K562 (cell line): Measurements from ENCODE around the gene SKAP1. TPM values are rescaled to one million over a fixed set of nuclear protein-coding genes. Genes with fewer than 3 reads are reported as not detected.

Experiments used
- ATAC-seq: fragments of 200-7000 bp; cut with Tn5 transposase; 3 replicates; pipeline ENCODE4 v1.9.1; 2020; ENCODE audit warnings: moderate library complexity
- BruUV-seq: library from RNA; stranded (reverse); fragments of 400-500 nt; replicated peaks from 2 replicates; lab custom pipeline; 2021; lab: Mats Ljungman, UMichigan
- CTCF ChIA-PET: fragments of 300-600 bp; formaldehyde crosslinking; extraction: SDS; loops from one replicate; lab custom pipeline; 2021; ENCODE audit warnings: low intra/inter-chr PET ratio; lab: Yijun Ruan, JAX
- POLR2A ChIA-PET: fragments of 300-600, 350-650 bp; sonication (Branson Sonifier 250); formaldehyde crosslinking; extraction: SDS; loops from one replicate; lab custom pipeline; 2021; ENCODE audit warnings: antibody characterized with exemption, inconsistent platforms; lab: Yijun Ruan, JAX
- DNase-seq, 4 experiments: peaks; one replicate each; pipeline versions ENCODE4 v3.0.0 to v3.0.0-alpha.2; 2011 to 2018; ENCODE audit warnings: low spot score in 3 of 4, mixed read lengths in 3 of 4; ENCODE audit errors: extremely low read depth in 1 of 4
- FAIRE-seq: peaks from 2 replicates; lab custom pipeline; 2011; peaks lifted over from hg19 to GRCh38; lab: Jason Lieb, UNC
- H2AFZ ChIP-seq: 2 replicates; pipeline ENCODE4 v1.6.0; 2011; ENCODE audit warnings: low read depth, low read length, control low read depth, inconsistent platforms
- H3K27ac ChIP-seq: fragments of 200-600 bp; 3 replicates; pipeline ENCODE4 v1.8.0; 2011; ENCODE audit warnings: low read depth, mild to moderate bottlenecking, control low read depth, inconsistent platforms, low read length, moderate library complexity, mixed read lengths; ENCODE audit errors: extremely low read depth
- H3K27me3 ChIP-seq, 2 experiments: fragments of 300-600 bp in 1 of 2; 2 replicates in 1 of 2; 3 replicates in 1 of 2; pipeline versions ENCODE4 v1.6.0 to v1.8.0; 2011; ENCODE audit warnings: inconsistent platforms in 2 of 2, low read length in 2 of 2, mild to moderate bottlenecking in 1 of 2, mixed read lengths in 1 of 2, moderate library complexity in 1 of 2; ENCODE audit not compliant: control insufficient read depth in 2 of 2, insufficient read depth in 2 of 2
- H3K36me3 ChIP-seq: fragments of 300-600 bp; 3 replicates; pipeline ENCODE4 v1.8.0; 2011; ENCODE audit warnings: mild to moderate bottlenecking, low read length, inconsistent platforms; ENCODE audit not compliant: control insufficient read depth, insufficient read depth
- H3K4me1 ChIP-seq, 2 experiments: fragments of 200-600 bp in 1 of 2; replicated peaks in 1 of 2; 2 replicates in 1 of 2; 3 replicates in 1 of 2; pipeline versions ENCODE4 v1.5.1 to v1.8.0; 2011; ENCODE audit warnings: inconsistent platforms in 2 of 2, low read length in 2 of 2, mild to moderate bottlenecking in 1 of 2, mixed read lengths in 1 of 2, moderate library complexity in 1 of 2; ENCODE audit not compliant: control insufficient read depth in 2 of 2, insufficient read depth in 2 of 2
- H3K4me2 ChIP-seq: 2 replicates; pipeline ENCODE4 v1.6.1; 2011; ENCODE audit warnings: low read length, control low read depth, inconsistent platforms, mixed read lengths; ENCODE audit not compliant: insufficient read depth
- H3K4me3 ChIP-seq: fragments of 200-600 bp; sonication (generic), shearing (Covaris generic); 2 replicates; pipeline ENCODE4 v1.5.1; 2016; ENCODE audit warnings: control low read depth, inconsistent platforms
- H3K79me2 ChIP-seq: fragments of 200-600 bp; 3 replicates; pipeline ENCODE4 v1.8.0; 2011; ENCODE audit warnings: low read length, inconsistent platforms; ENCODE audit not compliant: control insufficient read depth, insufficient read depth
- H3K9ac ChIP-seq, 2 experiments: 2 replicates each; pipeline versions ENCODE4 v1.6.0 to v1.6.1; 2011; ENCODE audit warnings: low read depth in 2 of 2, low read length in 2 of 2, control low read depth in 1 of 2, inconsistent platforms in 1 of 2, mild to moderate bottlenecking in 1 of 2, mixed read lengths in 1 of 2; ENCODE audit not compliant: insufficient read depth in 1 of 2
- H3K9me1 ChIP-seq: one replicate; pipeline ENCODE4 v1.6.0; 2011; ENCODE audit warnings: inconsistent platforms, mild to moderate bottlenecking, low read length, moderate library complexity; ENCODE audit not compliant: control insufficient read depth, insufficient read depth
- H3K9me3 ChIP-seq: replicated peaks from 2 replicates; pipeline ENCODE4 v1.5.1; 2011; ENCODE audit warnings: low read depth, low read length, inconsistent platforms; ENCODE audit not compliant: control insufficient read depth, insufficient read depth
- H4K20me1 ChIP-seq: replicated peaks from 2 replicates; pipeline ENCODE4 v1.6.1; 2011; ENCODE audit warnings: low read length, inconsistent platforms, mixed read lengths; ENCODE audit not compliant: control insufficient read depth, insufficient read depth
- BCL6 ChIP-seq: fragments of 250-450 bp; sonication (Bioruptor Pico); IDR thresholded peaks from 2 replicates; pipeline ENCODE4 v1.4.0; 2020
- FOXM1 ChIP-seq, 2 experiments: fragments of 450-650 bp in 1 of 2; sonication (generic) in 1 of 2; formaldehyde crosslinking in 1 of 2; IDR thresholded peaks; 2 replicates each; pipeline versions ENCODE4 v1.6.1 to v1.9.0; 2017 to 2022; ENCODE audit warnings: low read depth in 2 of 2, mild to moderate bottlenecking in 2 of 2, missing genetic modification reagents in 1 of 2, moderate library complexity in 1 of 2
- HSF4 ChIP-seq: fragments of 250-450 bp; sonication (Bioruptor Pico); IDR thresholded peaks from 2 replicates; pipeline ENCODE4 v2.1.2; 2022; ENCODE audit warnings: mild to moderate bottlenecking, moderate library complexity, borderline replicate concordance
- KLF1 ChIP-seq: fragments of 450-650 bp; IDR thresholded peaks from 2 replicates; pipeline ENCODE4 v1.6.1; 2016; ENCODE audit warnings: missing genetic modification characterization, missing compliant biosample characterization
- MLLT1 ChIP-seq, 2 experiments: fragments of 450-650 bp; IDR thresholded peaks; 2 replicates each; pipeline ENCODE4 v1.6.1; 2016
- MXI1 ChIP-seq: IDR thresholded peaks from 2 replicates; pipeline ENCODE4 v1.6.1; 2011; ENCODE audit warnings: low read depth, mild to moderate bottlenecking, improper control_type of control experiment, low read length
- PYGO2 ChIP-seq: fragments of 450-650 bp; IDR thresholded peaks from 2 replicates; pipeline ENCODE4 v1.6.1; 2016; ENCODE audit warnings: mild to moderate bottlenecking, missing genetic modification characterization, moderate library complexity, missing compliant biosample characterization
- SMAD2 ChIP-seq: fragments of 150-350 bp; IDR thresholded peaks from 2 replicates; pipeline ENCODE4 v1.6.1; 2014; ENCODE audit warnings: low read depth, mild to moderate bottlenecking, low read length
- TFAM ChIP-seq: fragments of 250-450 bp; sonication (Bioruptor Pico); conservative IDR thresholded peaks from 2 replicates; pipeline ENCODE4 v1.5.0; 2021; ENCODE audit warnings: mild to moderate bottlenecking, moderate library complexity
- YY1 ChIP-seq, 3 experiments: IDR thresholded peaks; 2 replicates each; pipeline ENCODE4 v1.6.1; 2011; ENCODE audit warnings: low read length in 2 of 3, mild to moderate bottlenecking in 2 of 3, moderate library complexity in 2 of 3, borderline replicate concordance in 1 of 3, control low read depth in 1 of 3, low read depth in 1 of 3; ENCODE audit not compliant: insufficient read depth in 3 of 3, insufficient replicate concordance in 2 of 3, control insufficient read depth in 1 of 3, insufficient read length in 1 of 3; ENCODE audit errors: extremely low read depth in 1 of 3
- ZBTB8A ChIP-seq: fragments of 450-650 bp; IDR thresholded peaks from 2 replicates; pipeline ENCODE4 v1.6.1; 2018; ENCODE audit warnings: mild to moderate bottlenecking, moderate library complexity; ENCODE audit not compliant: partially characterized antibody
- ZFP91 ChIP-seq: sonication (generic); formaldehyde crosslinking; IDR thresholded peaks from 2 replicates; pipeline ENCODE4 v1.8.0; 2022; ENCODE audit warnings: mild to moderate bottlenecking, missing genetic modification reagents
- ZNF134 ChIP-seq: fragments of 250-450 bp; sonication (Bioruptor Pico); conservative IDR thresholded peaks from 2 replicates; pipeline ENCODE4 v1.4.0; 2020
- ZNF282 ChIP-seq: sonication (generic); formaldehyde crosslinking; IDR thresholded peaks from 2 replicates; pipeline ENCODE4 v1.8.1; 2023; ENCODE audit warnings: missing genetic modification reagents
- ZNF507 ChIP-seq: conservative IDR thresholded peaks from 2 replicates; pipeline ENCODE4 v1.6.1; 2017; ENCODE audit warnings: missing genetic modification characterization, missing compliant biosample characterization
- WGBS: fragments of 100-300 bp; shearing (Covaris generic); methylation state at CpG from one replicate; pipeline ENCODE4 v1.1.6; 2016; ENCODE audit warnings: low coverage, mixed read lengths; ENCODE audit not compliant: insufficient coverage; ENCODE audit errors: missing lambda C conversion rate; 5-methylcytosine and 5-hydroxymethylcytosine counted together
- in situ Hi-C: fragments of 300-500 bp; cut with MboI; formaldehyde crosslinking; loops from 4 replicates; pipeline ENCODE4 v1.15.0; 2018; ENCODE audit warnings: inconsistent platforms, mixed read lengths
- intact Hi-C: fragments of 100-400 bp; cut with micrococcal nuclease; formaldehyde crosslinking; loops from 2 replicates; pipeline ENCODE4 v1.14.2; 2022
- polyA plus RNA-seq, 8 experiments: library from polyadenylated mRNA; depleted of rRNA in 4 of 8; stranded (reverse) in 5 of 8; unstranded in 3 of 8; fragments of >200 nt; fragmentation: Nextera tagmentation in 2 of 8; fragmentation: Illumina TruSeq in 1 of 8; extraction: Ambion mirVana in 2 of 8; extraction: Trizol in 1 of 8; gene quantifications; 2 replicates each; pipeline versions ENCODE4 v1.2.1 to v1.2.3, GENCODE V29; 2011 to 2014; ENCODE audit warnings: inconsistent platforms in 1 of 8, missing spikeins in 1 of 8
- total RNA-seq, 7 experiments: library from RNA; depleted of rRNA in 6 of 7; stranded (reverse); fragments of >200 nt in 6 of 7; fragmentation: Illumina TruSeq in 2 of 7; extraction: Trizol in 2 of 7; gene quantifications; 2 replicates each; pipeline versions ENCODE4 v1.2.1 to v1.2.3, GENCODE V29; 2011 to 2021; ENCODE audit warnings: low replicate concordance in 1 of 7
- TF ChIP-seq, protein P1 (sequence below): fragments of 450-650 bp; formaldehyde crosslinking; IDR thresholded peaks from 2 replicates; pipeline ENCODE4 v1.4.0; 2022; ENCODE audit warnings: missing genetic modification characterization
- TF ChIP-seq, protein P2 (sequence below), 2 experiments: IDR thresholded peaks; 2 replicates each; pipeline ENCODE4 v1.6.1; 2011; ENCODE audit warnings: borderline replicate concordance in 1 of 2, control low read depth in 1 of 2, low read depth in 1 of 2, low read length in 1 of 2, mild to moderate bottlenecking in 1 of 2, mixed read lengths in 1 of 2, moderate library complexity in 1 of 2; ENCODE audit not compliant: insufficient read depth in 1 of 2, insufficient read length in 1 of 2, poor library complexity in 1 of 2, severe bottlenecking in 1 of 2; ENCODE audit errors: extremely low read depth in 1 of 2

The SKAP1 gene
- total and polyA plus RNA-seq, 9 of the 15 experiments (the other 6 are each of a cell fraction or from before 2014, with no cell fraction given), result 0.06 to 0.80 (median 0.10) TPM; not detected in 4

DNA sequence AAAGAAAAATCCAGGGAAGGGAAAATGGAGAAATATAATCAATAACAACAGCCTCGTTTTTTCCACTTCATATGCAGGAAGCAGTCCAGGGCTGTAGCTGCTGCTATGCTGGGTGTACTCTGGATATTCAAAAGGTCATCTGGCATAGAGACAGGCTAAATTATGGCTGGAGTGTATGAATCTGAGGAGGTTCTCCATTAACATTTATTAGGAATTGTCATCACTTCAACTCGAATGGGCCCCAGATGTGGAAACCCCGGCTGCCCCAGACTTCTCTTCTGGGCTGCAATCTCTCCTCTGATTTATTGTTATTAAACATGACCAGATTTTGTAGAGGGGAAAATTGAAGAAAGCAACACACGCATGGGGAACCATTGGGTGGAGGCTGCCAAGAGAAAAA lies 33.5 kb upstream of the SKAP1 start:
- no peak overlapping the region for H3K4me3 ChIP-seq
- BruUV-seq, result no TSS peak
- H2AFZ ChIP-seq, result no peak overlapping the region
- H3K4me2 ChIP-seq, result no peak overlapping the region
- H3K79me2 ChIP-seq, result no peaks in the 10 kb centered on the region
- POLR2A ChIA-PET, result interaction anchor here (0.8 kb wide), 1 partner anchor 157 kb away, joined by 3 read pairs; no protein-coding TSS in a partner anchor
- DNase-seq, result no peak
- intact Hi-C loops (no loop called here), in situ Hi-C loops (no loop called here)
- H3K9me3 ChIP-seq, result no peaks in the 10 kb centered on the region
- H4K20me1 ChIP-seq, result no peaks in the 10 kb centered on the region
- H3K36me3 ChIP-seq, result no peaks in the 10 kb centered on the region
- 28% methylated on average over 4 of the region's 4 CpGs for WGBS
- no peak overlapping the region; a peak in 1 of 4 replicates for H3K9ac ChIP-seq
- H3K27ac ChIP-seq, result no peak overlapping the region
- H3K4me1 ChIP-seq, result no peaks in the 10 kb centered on the region; a peak in 1 of 5 replicates
- no peak for FAIRE-seq
- ATAC-seq, result no peak
- H3K27me3 ChIP-seq, result no peaks in the 10 kb centered on the region
- CTCF ChIA-PET, result no interaction called here
- H3K9me1 ChIP-seq, result no peaks in the 10 kb centered on the region
- TF ChIP-seq YY1 (IDR thresholded peaks at IDR 0.05; ENCODE audit: borderline replicate concordance in 1 of 3, control insufficient read depth in 1 of 3, extremely low read depth in 1 of 3, insufficient read depth in 3 of 3, insufficient read length in 1 of 3, insufficient replicate concordance in 2 of 3, low read depth in 1 of 3, low read length in 2 of 3) (no peak), BCL6 (CRISPR knock-in tag) (no peak), SMAD2 (no peak), ZFP91 (CRISPR knock-in tag) (no peak), ZNF507 (tag) (no peak), KLF1 (tag) (no peak), FOXM1 (IDR thresholded peaks at IDR 0.05; ENCODE audit: low read depth) (no peak), FOXM1 (CRISPR knock-in tag; IDR thresholded peaks at IDR 0.05; ENCODE audit: low read depth) (no peak), PYGO2 (no peak), ZBTB8A (no peak), MLLT1 (IDR thresholded peaks at IDR 0.05) (no peak), MXI1 (no peak), ZNF282 (CRISPR knock-in tag) (no peak), ZNF134 (CRISPR knock-in tag) (no peak), TFAM (CRISPR knock-in tag) (no peak), HSF4 (CRISPR knock-in tag) (no peak)
- TF ChIP-seq, protein P1, sequence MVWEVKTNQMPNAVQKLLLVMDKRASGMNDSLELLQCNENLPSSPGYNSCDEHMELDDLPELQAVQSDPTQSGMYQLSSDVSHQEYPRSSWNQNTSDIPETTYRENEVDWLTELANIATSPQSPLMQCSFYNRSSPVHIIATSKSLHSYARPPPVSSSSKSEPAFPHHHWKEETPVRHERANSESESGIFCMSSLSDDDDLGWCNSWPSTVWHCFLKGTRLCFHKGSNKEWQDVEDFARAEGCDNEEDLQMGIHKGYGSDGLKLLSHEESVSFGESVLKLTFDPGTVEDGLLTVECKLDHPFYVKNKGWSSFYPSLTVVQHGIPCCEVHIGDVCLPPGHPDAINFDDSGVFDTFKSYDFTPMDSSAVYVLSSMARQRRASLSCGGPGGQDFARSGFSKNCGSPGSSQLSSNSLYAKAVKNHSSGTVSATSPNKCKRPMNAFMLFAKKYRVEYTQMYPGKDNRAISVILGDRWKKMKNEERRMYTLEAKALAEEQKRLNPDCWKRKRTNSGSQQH (CRISPR knock-in tag), result no peak
- TF ChIP-seq, protein P2, sequence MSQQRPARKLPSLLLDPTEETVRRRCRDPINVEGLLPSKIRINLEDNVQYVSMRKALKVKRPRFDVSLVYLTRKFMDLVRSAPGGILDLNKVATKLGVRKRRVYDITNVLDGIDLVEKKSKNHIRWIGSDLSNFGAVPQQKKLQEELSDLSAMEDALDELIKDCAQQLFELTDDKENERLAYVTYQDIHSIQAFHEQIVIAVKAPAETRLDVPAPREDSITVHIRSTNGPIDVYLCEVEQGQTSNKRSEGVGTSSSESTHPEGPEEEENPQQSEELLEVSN (IDR thresholded peaks at IDR 0.05; ENCODE audit: borderline replicate concordance in 1 of 2, extremely low read depth in 1 of 2, insufficient read depth in 1 of 2, insufficient read length in 1 of 2, low read depth in 1 of 2, low read length in 1 of 2, poor library complexity in 1 of 2, severe bottlenecking in 1 of 2), result no peak
